NCI-H446 treated with DMSO at 0.1 percent for 48 hours (cell line): ENCODE measurements around the gene PRDX6.
A peak's percentile ranks its signal among the peaks of the same experiment; 100 is the strongest.
"Not testable (repeated sequence)": the region's sequence is repeated elsewhere in the genome, so short reads cannot be mapped to it uniquely, and the experiment has no call there.

Experiments
- DNase-seq: peaks from one replicate; lab custom pipeline; 2025; lab: John Stamatoyannopoulos, UW

PRDX6 gene

DNA sequence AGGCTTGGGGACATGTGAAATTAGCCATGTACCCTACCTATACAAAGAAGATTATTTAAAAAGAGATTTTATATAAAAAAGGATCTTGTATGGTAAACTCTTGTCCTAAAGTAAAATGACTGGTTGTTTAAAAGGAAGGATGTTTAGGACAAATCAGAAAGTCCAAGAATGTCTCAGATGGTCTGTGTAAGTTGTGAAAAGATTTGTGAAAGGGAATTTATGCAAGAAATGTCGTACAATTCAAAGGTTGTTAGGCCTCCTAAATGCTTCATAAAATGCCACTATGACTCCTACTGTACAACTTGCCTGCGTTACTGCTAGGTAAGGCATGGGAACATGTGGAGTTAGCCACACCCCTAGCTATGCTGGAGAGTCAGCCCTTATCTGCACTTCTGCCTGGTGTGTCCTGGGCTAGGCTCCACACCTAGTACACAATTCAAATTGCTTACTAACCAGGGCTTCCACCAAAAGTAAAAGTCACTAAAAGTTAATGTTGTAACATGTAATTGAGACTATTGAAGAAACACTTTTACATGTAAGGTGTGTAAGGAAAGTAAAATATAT is 19.7 kb downstream of the PRDX6 start:
- no peak for DNase-seq

DNA sequence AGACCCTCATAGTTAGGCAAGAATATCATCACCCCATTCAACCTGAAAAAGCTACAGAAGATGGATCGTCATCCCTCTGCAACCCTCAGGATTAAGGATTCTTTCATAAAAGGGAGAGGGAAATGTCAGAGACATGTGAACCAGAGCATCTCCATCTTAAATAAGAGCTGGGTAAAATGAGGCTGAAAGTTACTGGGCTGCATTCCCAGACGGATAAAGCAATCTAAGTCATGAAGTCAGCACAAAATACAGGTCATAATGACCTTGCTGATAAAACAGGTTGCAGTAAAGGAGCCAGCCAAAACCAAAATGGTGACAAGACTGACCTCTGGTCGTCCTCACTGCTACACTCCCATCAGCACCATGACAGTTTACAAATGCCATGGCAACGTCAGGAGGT is 22.6 kb downstream of the PRDX6 start:
- no peak for DNase-seq

DNA sequence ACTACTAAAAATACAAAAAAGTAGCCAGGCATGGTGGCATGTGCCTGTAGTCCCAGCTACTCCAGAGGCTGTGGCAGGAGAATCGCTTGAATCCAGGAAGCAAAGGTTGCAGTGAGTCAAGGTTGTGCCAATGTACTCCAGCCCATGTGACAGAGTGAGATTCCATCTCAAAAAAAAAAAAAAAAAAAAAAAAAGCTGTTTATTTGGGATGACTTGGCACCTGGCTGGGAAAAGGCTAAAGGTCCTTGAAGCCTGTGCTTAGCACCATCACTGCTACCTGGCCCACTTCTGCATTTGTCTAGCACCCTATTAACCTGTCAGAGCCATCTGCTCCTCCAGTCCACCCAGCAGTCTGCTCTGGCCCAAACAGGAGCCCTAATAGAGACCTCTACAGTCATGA is 25.0 kb downstream of the PRDX6 start:
- no peak for DNase-seq

DNA sequence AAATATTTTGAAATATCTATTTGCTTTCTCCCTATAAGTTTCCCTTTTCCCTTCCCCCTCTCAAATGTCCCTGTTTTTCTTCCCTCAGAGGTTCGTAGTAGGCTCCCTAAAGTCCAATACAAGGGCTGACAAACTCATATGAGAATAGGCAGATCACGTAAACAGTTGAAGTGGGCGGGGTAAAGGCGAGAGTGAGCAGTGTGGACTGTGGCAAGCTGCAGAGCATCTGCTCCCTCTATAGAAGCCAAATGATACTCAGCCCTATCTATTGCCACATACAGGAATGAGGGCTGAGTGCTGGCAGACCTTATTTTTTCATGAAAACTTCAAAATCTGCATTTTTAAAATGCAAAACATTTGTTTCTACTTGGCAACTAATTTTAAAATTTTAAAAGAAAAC is 26.3 kb downstream of the PRDX6 start:
- DNase-seq: peak; percentile 36

DNA sequence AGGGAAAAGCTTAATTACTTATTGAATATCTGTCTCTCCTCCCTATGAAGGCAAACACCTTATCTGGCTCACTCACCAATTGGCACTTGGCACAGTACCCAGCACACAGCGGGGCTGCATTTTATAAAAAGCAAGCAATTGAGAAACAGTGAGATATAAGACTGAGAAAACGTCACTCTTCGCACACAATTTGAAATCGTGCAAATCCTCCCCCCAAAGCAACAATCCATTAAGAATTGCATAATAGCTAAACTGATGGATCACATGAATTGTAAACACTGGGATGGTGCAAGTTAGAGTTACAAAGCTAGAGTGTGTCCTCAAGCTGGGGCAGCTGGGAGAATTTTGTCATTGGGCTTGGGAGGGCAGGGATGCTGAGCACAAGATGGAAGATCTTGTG is 27.1 kb downstream of the PRDX6 start:
- DNase-seq: no peak

DNA sequence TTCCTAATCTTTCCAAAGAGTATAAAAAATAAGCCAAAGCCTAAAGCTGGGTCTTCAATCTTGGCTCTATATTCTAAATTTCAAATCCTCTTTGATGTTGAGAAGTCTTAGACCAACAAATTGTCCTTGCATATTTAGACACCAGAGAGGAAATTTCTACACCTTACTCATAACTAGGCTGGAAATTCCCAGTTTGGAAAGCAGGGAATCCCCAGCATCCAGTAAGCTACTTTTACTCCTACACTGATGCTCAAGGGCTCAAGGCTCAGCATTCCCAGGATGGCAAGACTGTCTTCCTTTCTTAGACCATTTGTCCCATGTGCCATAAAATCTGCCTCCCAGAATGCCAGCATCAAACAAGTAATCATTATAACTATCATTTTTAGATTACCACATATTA is 28.3 kb downstream of the PRDX6 start:
- DNase-seq: no peak

DNA sequence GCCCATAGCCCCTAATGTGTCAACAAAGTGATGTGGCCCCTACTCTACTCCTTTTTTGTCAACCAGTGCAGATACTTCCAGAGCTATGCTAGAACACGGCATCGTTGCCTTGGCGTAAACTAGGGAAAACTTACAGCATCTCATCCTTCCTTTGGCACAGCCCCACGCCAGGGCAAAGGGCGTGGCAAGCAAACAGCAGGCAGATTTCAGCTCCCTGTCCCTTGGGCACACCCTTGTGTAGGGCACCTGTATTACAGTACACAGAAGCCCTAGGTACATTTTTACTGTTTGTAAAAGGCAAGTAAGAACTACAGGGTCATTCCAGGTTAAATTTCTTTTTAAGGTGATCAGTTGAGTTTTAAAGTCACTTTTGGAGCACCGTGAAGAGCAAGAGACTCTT is 29.3 kb downstream of the PRDX6 start:
- DNase-seq: no peak

DNA sequence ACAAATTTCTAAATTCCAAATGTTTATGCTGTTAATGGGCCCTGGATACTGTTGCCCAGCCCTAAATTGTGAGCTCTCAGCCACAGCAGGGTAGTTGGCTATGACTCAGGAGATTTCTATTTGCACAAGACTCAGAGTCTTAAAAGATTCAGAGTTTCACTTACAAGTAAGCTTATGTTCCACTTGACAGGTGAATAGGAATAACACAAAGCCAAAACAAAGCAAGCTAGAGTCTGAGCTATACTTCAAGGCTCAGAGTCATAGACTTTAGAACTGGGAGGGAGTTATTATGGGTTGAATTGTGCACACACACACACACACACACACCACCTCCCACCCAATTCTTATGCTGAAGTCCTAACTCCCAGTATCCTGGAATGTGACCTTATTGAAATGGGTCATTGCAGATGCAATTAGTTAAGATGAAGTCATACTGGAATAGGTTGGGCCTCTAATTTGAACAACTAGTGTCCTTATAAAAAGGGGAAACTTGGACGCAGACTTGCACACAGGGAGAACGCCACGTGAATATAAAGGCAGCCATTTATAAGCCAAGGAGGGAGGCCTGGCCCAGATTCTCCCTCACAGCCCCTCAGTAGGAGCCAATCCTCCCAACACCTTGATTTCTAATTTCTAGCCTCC is 30.2 kb downstream of the PRDX6 start:
- no peak for DNase-seq

DNA sequence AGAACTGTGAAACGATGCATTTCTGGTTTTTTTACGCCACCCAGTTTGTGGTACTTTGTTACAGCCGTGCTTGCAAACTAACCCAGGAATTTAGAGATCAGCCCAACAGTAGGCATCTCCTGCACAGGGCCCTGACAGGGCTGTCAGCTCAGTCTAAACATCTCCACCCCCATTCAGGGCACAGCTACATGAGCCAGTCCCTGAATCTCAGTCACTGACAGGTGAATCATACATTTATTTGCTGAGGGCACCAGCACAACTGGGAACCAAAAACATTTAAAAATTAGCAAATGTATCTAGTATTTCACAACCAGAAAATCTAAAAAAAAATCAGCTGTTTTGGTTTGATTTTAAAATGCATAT is 30.7 kb downstream of the PRDX6 start:
- DNase-seq: no peak

DNA sequence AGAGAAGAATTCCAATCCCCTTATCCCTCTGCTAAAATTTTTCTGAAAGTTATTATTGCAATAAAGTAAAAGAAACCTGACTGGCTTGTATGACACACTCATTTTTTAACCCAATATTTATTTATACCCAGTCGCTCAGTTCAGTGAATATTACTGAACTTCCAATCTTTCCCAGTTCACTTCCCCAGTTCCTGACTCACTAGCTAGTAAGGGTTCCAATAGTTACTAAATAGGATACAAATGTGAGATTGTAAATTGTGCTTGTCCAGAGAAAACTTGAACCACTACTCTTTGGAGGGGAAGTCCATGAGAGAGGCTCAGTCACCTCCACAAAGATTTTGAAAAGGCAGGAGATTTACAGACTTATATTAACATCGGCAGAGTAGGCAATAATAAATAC is 31.4 kb downstream of the PRDX6 start:
- no peak for DNase-seq

DNA sequence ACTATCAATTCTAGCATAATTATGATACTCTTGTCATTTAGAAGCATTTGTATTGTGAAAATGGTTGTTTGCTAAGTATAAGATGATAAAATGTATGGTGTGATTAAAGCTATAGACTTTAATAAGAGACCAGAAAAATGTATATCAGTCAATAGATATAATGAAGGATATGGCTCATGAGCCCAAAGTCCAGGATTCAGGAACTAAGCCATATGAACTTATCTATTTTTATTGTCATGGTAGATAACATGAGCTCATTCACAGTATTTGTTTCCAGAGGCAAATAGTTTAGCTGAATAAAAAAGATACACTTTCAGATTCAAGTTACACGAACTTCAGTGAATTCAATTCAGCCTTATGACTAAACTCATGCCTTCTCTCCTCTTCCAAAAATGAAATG is 32.7 kb downstream of the PRDX6 start:
- no peak for DNase-seq

DNA sequence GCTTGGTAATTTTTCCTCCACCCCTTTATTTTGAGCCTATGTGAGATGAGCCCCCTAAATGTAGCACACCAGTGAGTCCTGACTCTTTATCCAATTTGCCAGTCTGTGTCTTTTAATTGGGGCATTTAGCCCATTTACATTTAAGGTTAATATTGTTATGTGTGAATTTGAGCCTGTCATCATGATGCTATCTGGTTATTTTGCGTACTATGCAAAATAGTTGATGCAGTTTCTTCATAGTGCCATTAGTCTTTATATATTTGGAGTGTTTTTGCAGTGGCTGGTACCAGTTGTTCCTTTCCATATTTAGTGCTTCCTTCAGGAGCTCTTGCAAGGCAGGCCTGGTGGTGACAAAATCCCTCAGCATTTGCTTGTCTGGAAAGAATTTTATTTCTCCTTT is 37.4 kb downstream of the PRDX6 start:
- DNase-seq: not testable (repeated sequence)

DNA sequence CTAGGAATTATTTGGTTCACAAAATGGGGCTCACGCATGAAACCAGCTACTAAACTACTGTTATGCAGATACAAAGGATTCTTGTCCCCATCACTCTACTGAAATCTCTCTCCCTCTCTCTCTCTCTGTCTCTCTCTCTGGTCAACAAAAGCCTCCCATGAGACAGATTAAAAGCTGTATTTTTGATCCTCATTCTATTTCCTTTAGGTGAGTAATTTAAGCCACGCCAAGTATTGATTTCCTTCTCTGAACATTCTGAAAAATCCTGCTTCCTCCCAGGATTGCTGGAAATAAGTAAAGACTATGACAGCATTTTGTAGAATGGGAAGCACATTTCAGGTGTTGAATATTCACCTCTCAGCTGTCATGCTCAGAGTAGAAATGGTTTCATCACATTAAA is 43.7 kb downstream of the PRDX6 start:
- no peak for DNase-seq

DNA sequence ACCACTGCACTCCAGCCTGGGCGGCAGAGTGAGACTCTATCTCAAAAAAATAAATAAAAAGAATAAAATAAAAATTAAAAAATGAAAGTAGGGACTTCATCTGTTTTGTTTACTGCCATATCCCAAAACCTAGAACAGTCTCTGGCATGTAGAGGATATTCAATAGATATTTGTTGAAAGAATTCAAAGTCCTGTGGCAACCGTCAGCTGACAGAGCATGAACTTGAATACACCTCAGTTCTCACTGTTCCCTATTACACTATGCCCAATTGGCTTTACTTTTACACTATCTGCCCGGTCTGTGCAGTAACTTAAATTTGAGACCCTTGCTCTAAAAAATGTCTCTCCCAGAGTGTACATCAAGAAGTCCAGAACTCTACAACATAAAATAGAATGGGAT is 46.2 kb downstream of the PRDX6 start:
- DNase-seq: no peak

DNA sequence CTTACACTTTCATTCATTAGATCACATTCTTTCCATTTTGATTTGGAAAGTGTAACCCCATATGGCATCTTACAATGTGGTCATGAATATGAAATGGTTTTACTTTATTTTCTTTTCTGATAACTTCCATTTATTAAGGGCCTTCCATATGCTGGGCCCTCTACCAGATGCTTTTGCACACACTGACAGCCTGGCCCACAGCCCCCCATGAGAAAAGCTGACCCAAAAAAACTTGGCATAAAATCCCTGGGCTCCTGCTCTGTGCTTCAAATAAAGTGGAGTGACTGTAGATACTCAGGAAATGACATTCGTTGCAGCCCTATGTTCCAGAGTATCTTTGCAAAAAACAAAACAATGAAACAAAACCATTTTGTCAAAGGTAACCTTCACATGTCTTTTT is 48.8 kb downstream of the PRDX6 start:
- DNase-seq: no peak

DNA sequence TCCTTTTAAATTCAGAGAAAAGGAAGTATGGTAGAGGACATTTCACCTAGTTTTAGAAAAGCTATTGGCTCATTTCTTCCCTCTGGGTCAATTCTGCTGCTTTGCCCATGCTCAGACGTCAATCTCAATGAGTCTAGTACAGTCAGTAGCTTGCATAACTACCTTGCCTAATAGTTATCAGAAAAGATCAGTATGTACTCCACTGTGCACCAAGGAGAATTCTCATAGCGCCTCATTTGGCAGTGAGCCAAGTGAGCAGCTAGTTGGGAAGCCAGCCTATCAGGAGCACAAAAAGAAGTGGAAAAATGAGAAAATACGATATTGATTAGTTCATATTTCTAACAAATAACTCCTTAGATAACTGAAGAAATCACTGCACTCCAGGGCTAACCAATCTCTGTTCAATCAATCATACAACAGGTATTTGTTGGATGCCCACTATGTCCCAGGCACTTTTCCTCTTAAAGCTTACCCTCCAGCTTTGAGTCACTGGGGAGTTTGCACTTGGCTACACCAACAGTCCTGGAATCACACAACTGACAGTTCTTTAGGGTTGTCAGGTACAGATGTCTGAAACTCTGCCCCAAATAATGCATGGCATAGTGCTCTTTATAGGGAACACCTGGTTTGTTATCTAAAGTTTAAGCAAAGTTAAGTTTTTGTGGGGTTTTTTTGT is 50.2 kb downstream of the PRDX6 start:
- DNase-seq: no peak

DNA sequence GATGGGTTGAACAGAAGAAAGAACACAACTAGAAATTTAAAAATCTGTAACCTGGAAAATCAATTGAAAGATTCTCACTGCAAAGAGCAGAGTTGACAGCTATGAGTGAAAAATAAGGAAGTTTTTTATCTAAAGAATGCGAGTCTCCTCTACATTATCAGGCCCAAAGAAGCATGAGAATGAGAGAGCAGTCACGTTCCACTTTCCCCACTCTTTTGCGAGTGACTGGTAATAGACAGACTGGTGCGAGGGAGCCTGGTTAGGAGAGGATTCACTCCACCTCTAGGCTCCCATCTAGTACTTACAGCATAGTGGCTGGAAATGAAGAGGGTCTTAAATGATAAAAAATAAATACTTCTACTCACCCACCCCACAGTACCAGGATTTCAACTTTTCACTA is 52.0 kb downstream of the PRDX6 start:
- DNase-seq: no peak

DNA sequence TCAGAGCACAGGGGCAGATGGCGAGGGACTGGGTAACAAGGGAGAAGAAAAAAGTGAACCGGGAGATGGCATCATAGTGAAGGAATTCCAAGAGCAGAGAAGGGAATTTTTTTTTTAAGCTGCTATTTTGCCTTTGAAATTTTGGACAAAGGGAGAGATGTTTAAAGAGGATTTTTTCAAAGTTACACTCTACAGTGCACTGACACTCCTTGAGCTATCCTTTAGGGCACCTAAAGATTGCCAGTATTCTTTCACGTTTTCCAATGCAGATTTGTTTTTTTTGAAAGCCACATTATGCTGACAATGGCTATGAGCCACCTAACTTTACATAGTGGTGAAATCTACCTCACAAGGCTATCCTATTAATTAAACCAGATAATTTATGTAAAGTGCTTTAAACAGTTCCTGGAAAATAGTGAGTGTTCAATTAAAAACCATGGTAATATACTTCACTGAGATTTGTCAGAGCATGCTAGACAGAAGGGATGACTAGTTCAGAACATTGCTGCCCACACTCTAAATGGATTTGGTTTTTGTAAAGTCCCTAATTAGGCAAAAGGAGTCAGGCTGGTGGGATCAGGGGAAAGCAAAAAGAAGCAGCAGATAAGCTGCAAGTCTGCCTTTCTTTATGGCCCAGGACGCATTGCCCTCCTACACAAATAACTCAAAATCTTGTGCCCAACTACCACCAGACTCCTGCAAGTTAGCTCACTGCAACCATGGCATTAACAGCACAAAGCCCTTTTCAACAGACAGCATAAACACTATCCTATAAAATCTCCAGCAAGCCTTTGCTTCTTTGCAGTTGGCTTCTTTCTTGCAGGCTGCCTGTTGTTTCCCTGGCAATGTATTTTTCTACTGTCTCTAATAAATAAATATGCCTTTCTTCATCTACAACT is 53.9 kb downstream of the PRDX6 start:
- no peak for DNase-seq

DNA sequence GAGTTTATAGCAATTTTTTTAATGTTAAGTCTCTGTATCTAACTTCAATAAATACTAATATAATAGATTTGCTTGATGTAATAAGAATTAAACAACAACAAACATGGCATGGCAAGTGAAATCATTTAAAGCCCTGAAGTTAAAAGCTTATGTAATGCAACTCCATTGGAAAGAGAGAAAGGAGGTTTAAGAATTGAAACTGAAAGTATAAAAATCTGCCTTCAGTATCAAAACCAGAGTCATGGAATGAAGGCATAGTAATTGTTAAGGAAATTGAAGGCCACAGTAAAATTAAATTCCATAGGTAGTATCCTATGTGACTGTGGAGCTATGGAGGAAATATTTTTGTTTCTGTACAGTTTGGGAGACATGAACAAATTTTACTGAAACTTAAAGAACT is 55.1 kb downstream of the PRDX6 start:
- DNase-seq: no peak

DNA sequence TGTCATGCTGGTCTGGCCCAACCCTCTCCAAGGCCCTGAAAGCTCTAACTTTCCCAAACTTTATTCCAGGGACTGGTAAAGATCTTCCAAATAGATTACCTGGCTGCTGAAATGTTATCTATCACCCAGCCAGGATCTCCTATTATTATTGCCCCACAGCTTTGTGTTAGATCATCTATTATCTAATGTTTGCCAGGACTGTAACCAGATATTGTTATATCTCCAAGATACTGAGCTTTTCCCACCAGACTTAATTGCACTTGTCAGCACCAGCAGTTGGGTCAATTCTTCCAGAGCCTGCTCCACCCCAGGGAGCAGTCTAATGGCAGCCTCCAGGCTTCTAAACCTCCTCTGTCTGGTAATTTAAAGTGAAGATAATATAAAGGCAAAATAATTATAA is 59.1 kb downstream of the PRDX6 start:
- DNase-seq: no peak
